Measurements from ENCODE around the gene PDZRN3. TPM values are rescaled to one million over a fixed set of nuclear protein-coding genes. Genes with fewer than 3 reads are reported as not detected.

The PDZRN3 gene
- total and polyA plus RNA-seq, 2 experiments from 2014 or later, result 7.5 to 14.0 TPM

GRCh38 chr3:73569246-73569760, 55.4 kb downstream of the PDZRN3 start:
- Mint-ChIP-seq H3K27ac (no peak overlapping the region), H3K4me1 (peaks cover 6% of the 10 kb centered on the region; the same call in 2 of the 3 replicates), H3K36me3 (ENCODE audit: low read depth) (no peaks in the 10 kb centered on the region), H3K4me3 (no peak overlapping the region), H3K9me3 (no peaks in the 10 kb centered on the region), H3K27me3 (ENCODE audit: insufficient read depth, low read depth, poor library complexity) (peaks cover 2% of the 10 kb centered on the region)
- ATAC-seq (no peak), DNase-seq (ENCODE audit: low spot score) (no peak)
- H3F3A ChIP-seq (replicated peaks; ENCODE audit: low read depth), result no peaks in the 10 kb centered on the region
- no peaks in the 10 kb centered on the region for H3K27me3 ChIP-seq (ENCODE audit: insufficient read depth)
- H3K79me2 ChIP-seq (replicated peaks; ENCODE audit: insufficient read depth), result no peaks in the 10 kb centered on the region
- no peaks in the 10 kb centered on the region for H4K20me1 ChIP-seq (replicated peaks; ENCODE audit: insufficient read depth)
- H3K27ac ChIP-seq (ENCODE audit: low read depth), result no peak overlapping the region
- H3K36me3 ChIP-seq (ENCODE audit: insufficient read depth), result no peaks in the 10 kb centered on the region
- no peaks in the 10 kb centered on the region for H3K9me2 ChIP-seq (ENCODE audit: insufficient read depth)
- H3K4me2 ChIP-seq, result no peak overlapping the region
- TF ChIP-seq, protein P1, sequence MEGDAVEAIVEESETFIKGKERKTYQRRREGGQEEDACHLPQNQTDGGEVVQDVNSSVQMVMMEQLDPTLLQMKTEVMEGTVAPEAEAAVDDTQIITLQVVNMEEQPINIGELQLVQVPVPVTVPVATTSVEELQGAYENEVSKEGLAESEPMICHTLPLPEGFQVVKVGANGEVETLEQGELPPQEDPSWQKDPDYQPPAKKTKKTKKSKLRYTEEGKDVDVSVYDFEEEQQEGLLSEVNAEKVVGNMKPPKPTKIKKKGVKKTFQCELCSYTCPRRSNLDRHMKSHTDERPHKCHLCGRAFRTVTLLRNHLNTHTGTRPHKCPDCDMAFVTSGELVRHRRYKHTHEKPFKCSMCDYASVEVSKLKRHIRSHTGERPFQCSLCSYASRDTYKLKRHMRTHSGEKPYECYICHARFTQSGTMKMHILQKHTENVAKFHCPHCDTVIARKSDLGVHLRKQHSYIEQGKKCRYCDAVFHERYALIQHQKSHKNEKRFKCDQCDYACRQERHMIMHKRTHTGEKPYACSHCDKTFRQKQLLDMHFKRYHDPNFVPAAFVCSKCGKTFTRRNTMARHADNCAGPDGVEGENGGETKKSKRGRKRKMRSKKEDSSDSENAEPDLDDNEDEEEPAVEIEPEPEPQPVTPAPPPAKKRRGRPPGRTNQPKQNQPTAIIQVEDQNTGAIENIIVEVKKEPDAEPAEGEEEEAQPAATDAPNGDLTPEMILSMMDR (conservative IDR thresholded peaks at IDR 0.05; ENCODE audit: low read depth in 2 of 2), result no peak
- no peak for TF ChIP-seq EZH2phosphoT487 (IDR thresholded peaks at IDR 0.05; ENCODE audit: unreplicated experiment)
- no peak for TF ChIP-seq JUNB (IDR thresholded peaks at IDR 0.05; ENCODE audit: unreplicated experiment)
- TF ChIP-seq ZNF331 (CRISPR knock-in tag; IDR thresholded peaks at IDR 0.05; ENCODE audit: low read depth), result no peak
- no peak for TF ChIP-seq ZNF114 (CRISPR knock-in tag; IDR thresholded peaks at IDR 0.05)
- no peak for TF ChIP-seq NANOG (IDR thresholded peaks at IDR 0.05; ENCODE audit: borderline replicate concordance)
- TF ChIP-seq, protein P2, sequence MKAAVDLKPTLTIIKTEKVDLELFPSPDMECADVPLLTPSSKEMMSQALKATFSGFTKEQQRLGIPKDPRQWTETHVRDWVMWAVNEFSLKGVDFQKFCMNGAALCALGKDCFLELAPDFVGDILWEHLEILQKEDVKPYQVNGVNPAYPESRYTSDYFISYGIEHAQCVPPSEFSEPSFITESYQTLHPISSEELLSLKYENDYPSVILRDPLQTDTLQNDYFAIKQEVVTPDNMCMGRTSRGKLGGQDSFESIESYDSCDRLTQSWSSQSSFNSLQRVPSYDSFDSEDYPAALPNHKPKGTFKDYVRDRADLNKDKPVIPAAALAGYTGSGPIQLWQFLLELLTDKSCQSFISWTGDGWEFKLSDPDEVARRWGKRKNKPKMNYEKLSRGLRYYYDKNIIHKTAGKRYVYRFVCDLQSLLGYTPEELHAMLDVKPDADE (IDR thresholded peaks at IDR 0.05), result no peak
- TF ChIP-seq POLR2AphosphoS5 (IDR thresholded peaks at IDR 0.05; ENCODE audit: low read depth), result no peak
- TF ChIP-seq EZH2 (IDR thresholded peaks at IDR 0.05; ENCODE audit: low read depth, unreplicated experiment), result no peak
- no peak for TF ChIP-seq ZNF462 (CRISPR knock-in tag; IDR thresholded peaks at IDR 0.05)
- no peaks in the 10 kb centered on the region for H3K4me1 ChIP-seq (ENCODE audit: insufficient read depth)
- H3K4me3 ChIP-seq, result no peak overlapping the region
- no peak overlapping the region for H2AFZ ChIP-seq
